NCI-H526 (cell line): Measurements from ENCODE around the gene GATM.
A peak's percentile ranks its signal among the peaks of the same experiment; 100 is the strongest.

ENCODE experiments used
- DNase-seq, 2 experiments: peaks; one replicate each; lab custom pipeline; 2025; lab: John Stamatoyannopoulos, UW

Gene GATM

GRCh38 chr15:45378149-45378912, at the start of gene GATM:
Gene GATM, minus strand, starts transcription at chr15:45378544. Its CDS starts 91 bp downstream, at chr15:45378453.
- DNase-seq, result peak; percentile 69 to 84

- no peak for DNase-seq
These were observed 48.7 kb upstream of the GATM start for GRCh38 chr15:45427085-45427484.

- DNase-seq, result no peak
These were observed 46.8 kb upstream of the GATM start for GRCh38 chr15:45425135-45425534.

GRCh38 chr15:45424429-45424828, 46.1 kb upstream of the GATM start:
- no peak for DNase-seq

GRCh38 chr15:45417303-45417950, 39.1 kb upstream of the GATM start:
- DNase-seq, result no peak

GRCh38 chr15:45414215-45414885, 36.0 kb upstream of the GATM start:
- DNase-seq, result no peak

- no peak for DNase-seq
These were observed 31.3 kb upstream of the GATM start for GRCh38 chr15:45409596-45409995.

- no peak for DNase-seq
These were observed 29.4 kb upstream of the GATM start for GRCh38 chr15:45407786-45408185.

- DNase-seq, result peak in 1 of 2 experiments; percentile 67
These were observed 24.9 kb upstream of the GATM start for GRCh38 chr15:45402955-45403877.

GRCh38 chr15:45402162-45402954, 24.0 kb upstream of the GATM start:
- DNase-seq, result peak; percentile 96 to 99

GRCh38 chr15:45401665-45402161, 23.4 kb upstream of the GATM start:
- peak in 1 of 2 experiments; percentile 37 for DNase-seq

- DNase-seq, result peak; percentile 27 to 83
These were observed 21.3 kb upstream of the GATM start for GRCh38 chr15:45399381-45400212.

GRCh38 chr15:45397116-45397665, 18.8 kb upstream of the GATM start:
- DNase-seq, result no peak

GRCh38 chr15:45395943-45396342, 17.6 kb upstream of the GATM start:
- no peak for DNase-seq

- no peak for DNase-seq
These were observed 16.3 kb upstream of the GATM start for GRCh38 chr15:45394681-45395080.

GRCh38 chr15:45393851-45394250, 15.5 kb upstream of the GATM start:
- no peak for DNase-seq

GRCh38 chr15:45392584-45392855, 14.2 kb upstream of the GATM start:
- no peak for DNase-seq

GRCh38 chr15:45391746-45392583, 13.6 kb upstream of the GATM start:
- DNase-seq, result no peak

GRCh38 chr15:45389351-45389750, 11.0 kb upstream of the GATM start:
- no peak for DNase-seq
